Astrocyte (in vitro differentiated cells and primary cell): Measurements from ENCODE around the gene SYNGR4. TPM values are rescaled to one million over a fixed set of nuclear protein-coding genes. Genes with fewer than 3 reads are reported as not detected.

Source experiments
- DNase-seq: peaks from one replicate; pipeline ENCODE4 v3.0.0-alpha.2; 2010; ENCODE audit warnings: low read depth
- FAIRE-seq: peaks from 2 replicates; lab custom pipeline; 2011; peaks lifted over from hg19 to GRCh38; lab: Jason Lieb, UNC
- H2AFZ ChIP-seq: 2 replicates; pipeline ENCODE4 v1.6.0; 2012; ENCODE audit warnings: low read depth, low read length, inconsistent platforms
- H3K27ac ChIP-seq: 2 replicates; pipeline ENCODE4 v1.5.1; 2011; ENCODE audit warnings: low read depth, low read length, inconsistent platforms
- H3K27me3 ChIP-seq: 2 replicates; pipeline ENCODE4 v1.6.0; 2011; ENCODE audit warnings: low read length, inconsistent platforms; ENCODE audit not compliant: insufficient read depth
- H3K36me3 ChIP-seq: 2 replicates; pipeline ENCODE4 v1.5.1; 2011; ENCODE audit warnings: low read length, inconsistent platforms; ENCODE audit not compliant: insufficient read depth
- H3K4me1 ChIP-seq: 2 replicates; pipeline ENCODE4 v1.5.1; 2011; ENCODE audit warnings: low read length, inconsistent platforms; ENCODE audit not compliant: insufficient read depth
- H3K4me2 ChIP-seq: 2 replicates; pipeline ENCODE4 v1.6.0; 2012; ENCODE audit warnings: low read length, inconsistent platforms
- H3K4me3 ChIP-seq: 2 replicates; pipeline ENCODE4 v1.5.1; 2011; ENCODE audit warnings: low read depth, mild to moderate bottlenecking, low read length, inconsistent platforms; ENCODE audit not compliant: insufficient read depth
- H3K79me2 ChIP-seq: 2 replicates; pipeline ENCODE4 v1.6.0; 2012; ENCODE audit warnings: mild to moderate bottlenecking, low read length, inconsistent platforms; ENCODE audit not compliant: insufficient read depth
- H3K9ac ChIP-seq: 2 replicates; pipeline ENCODE4 v1.6.0; 2012; ENCODE audit warnings: mild to moderate bottlenecking, low read length, inconsistent platforms
- H3K9me3 ChIP-seq: 2 replicates; pipeline ENCODE4 v1.5.1; 2012; ENCODE audit warnings: low read depth, mild to moderate bottlenecking, low read length, inconsistent platforms; ENCODE audit not compliant: insufficient read depth
- H4K20me1 ChIP-seq: 2 replicates; pipeline ENCODE4 v1.6.0; 2012; ENCODE audit warnings: low read length, inconsistent platforms; ENCODE audit not compliant: insufficient read depth
- H3K27ac Mint-ChIP-seq: one replicate; pipeline ENCODE4 v1.8.0; 2021; ENCODE audit warnings: mild to moderate bottlenecking, mixed read lengths; ENCODE audit not compliant: unreplicated experiment
- H3K27me3 Mint-ChIP-seq: one replicate; pipeline ENCODE4 v1.8.0; 2021; ENCODE audit warnings: low read depth, mixed read lengths; ENCODE audit not compliant: unreplicated experiment
- H3K36me3 Mint-ChIP-seq: one replicate; pipeline ENCODE4 v1.8.0; 2021; ENCODE audit warnings: low read depth, mixed read lengths; ENCODE audit not compliant: unreplicated experiment
- H3K4me1 Mint-ChIP-seq: one replicate; pipeline ENCODE4 v1.8.0; 2021; ENCODE audit warnings: low read depth, mixed read lengths; ENCODE audit not compliant: unreplicated experiment
- H3K4me3 Mint-ChIP-seq: one replicate; pipeline ENCODE4 v1.8.0; 2021; ENCODE audit warnings: mild to moderate bottlenecking, moderate library complexity, mixed read lengths; ENCODE audit not compliant: unreplicated experiment
- H3K9me3 Mint-ChIP-seq: one replicate; pipeline ENCODE4 v1.8.0; 2021; ENCODE audit warnings: mild to moderate bottlenecking, mixed read lengths; ENCODE audit not compliant: unreplicated experiment
- EZH2 ChIP-seq: IDR thresholded peaks from 2 replicates; pipeline ENCODE4 v1.6.1; 2012; ENCODE audit warnings: mild to moderate bottlenecking, low read length, inconsistent platforms; ENCODE audit not compliant: insufficient read depth
- total RNA-seq: library from RNA; stranded (reverse); gene quantifications from 2 replicates; pipeline ENCODE4 v1.2.1, GENCODE V29; 2021
- TF ChIP-seq, protein P1 (sequence below): IDR thresholded peaks from 2 replicates; pipeline ENCODE4 v1.5.1; 2011; ENCODE audit warnings: low read depth, mild to moderate bottlenecking, inconsistent platforms, low read length, moderate library complexity; ENCODE audit not compliant: insufficient read depth

Gene SYNGR4
- total RNA-seq, 1 donor from 2014 or later = not detected

DNA sequence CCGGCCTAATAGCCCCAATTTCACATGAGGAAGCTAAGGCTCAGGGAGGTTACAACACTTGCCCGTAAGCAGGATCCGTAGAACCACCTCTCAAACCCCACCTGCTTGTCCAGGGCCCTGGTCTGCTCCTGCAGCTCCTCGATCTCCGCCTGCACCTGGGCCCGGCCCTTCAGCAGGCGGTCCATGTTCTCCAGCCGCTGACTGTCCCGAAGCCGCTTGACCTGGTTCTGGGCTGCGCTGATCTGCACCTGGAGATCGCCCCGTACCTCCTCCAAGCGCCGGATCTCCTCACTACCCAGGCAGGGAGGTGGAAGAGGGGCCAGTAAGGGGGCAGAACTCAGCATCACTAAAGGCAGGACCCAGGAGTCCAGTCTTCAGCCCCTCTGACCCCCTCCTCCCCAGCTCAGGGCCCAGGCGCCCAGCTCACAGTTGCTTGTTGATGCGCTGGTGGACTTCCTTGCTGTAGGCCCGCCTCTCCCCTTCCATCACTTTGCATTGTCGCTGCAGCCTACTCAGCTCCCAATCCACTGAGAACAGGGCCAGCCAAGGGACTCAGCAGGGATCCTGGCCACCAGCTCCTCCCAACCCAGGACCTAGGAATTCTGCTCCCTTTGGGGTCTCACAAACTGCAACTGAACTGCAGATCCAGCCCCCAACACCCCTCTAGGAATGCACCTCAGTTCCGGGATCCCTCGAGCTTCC lies 45.7 kb upstream of the SYNGR4 start:
- Histone ChIP-seq H3K4me2 (no peak overlapping the region), H3K36me3 (no peaks in the 10 kb centered on the region), H4K20me1 (no peaks in the 10 kb centered on the region), H3K27ac (no peak overlapping the region), H3K27me3 (no peaks in the 10 kb centered on the region), H3K79me2 (no peaks in the 10 kb centered on the region), H3K4me3 (no peak overlapping the region), H2AFZ (no peak overlapping the region), H3K9me3 (no peaks in the 10 kb centered on the region), H3K9ac (no peak overlapping the region), H3K4me1 (peaks cover 17% of the 10 kb centered on the region)
- H3K9me3 Mint-ChIP-seq = no peaks in the 10 kb centered on the region
- H3K36me3 Mint-ChIP-seq = no peaks in the 10 kb centered on the region
- H3K4me3 Mint-ChIP-seq = no peak overlapping the region
- no peak for TF ChIP-seq EZH2
- TF ChIP-seq, protein P1, sequence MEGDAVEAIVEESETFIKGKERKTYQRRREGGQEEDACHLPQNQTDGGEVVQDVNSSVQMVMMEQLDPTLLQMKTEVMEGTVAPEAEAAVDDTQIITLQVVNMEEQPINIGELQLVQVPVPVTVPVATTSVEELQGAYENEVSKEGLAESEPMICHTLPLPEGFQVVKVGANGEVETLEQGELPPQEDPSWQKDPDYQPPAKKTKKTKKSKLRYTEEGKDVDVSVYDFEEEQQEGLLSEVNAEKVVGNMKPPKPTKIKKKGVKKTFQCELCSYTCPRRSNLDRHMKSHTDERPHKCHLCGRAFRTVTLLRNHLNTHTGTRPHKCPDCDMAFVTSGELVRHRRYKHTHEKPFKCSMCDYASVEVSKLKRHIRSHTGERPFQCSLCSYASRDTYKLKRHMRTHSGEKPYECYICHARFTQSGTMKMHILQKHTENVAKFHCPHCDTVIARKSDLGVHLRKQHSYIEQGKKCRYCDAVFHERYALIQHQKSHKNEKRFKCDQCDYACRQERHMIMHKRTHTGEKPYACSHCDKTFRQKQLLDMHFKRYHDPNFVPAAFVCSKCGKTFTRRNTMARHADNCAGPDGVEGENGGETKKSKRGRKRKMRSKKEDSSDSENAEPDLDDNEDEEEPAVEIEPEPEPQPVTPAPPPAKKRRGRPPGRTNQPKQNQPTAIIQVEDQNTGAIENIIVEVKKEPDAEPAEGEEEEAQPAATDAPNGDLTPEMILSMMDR = no peak
- FAIRE-seq (no peak), DNase-seq (no peak)
- H3K27me3 Mint-ChIP-seq = peaks cover 3% of the 10 kb centered on the region
- H3K4me1 Mint-ChIP-seq = peaks cover 17% of the 10 kb centered on the region
- H3K27ac Mint-ChIP-seq = no peak overlapping the region

DNA sequence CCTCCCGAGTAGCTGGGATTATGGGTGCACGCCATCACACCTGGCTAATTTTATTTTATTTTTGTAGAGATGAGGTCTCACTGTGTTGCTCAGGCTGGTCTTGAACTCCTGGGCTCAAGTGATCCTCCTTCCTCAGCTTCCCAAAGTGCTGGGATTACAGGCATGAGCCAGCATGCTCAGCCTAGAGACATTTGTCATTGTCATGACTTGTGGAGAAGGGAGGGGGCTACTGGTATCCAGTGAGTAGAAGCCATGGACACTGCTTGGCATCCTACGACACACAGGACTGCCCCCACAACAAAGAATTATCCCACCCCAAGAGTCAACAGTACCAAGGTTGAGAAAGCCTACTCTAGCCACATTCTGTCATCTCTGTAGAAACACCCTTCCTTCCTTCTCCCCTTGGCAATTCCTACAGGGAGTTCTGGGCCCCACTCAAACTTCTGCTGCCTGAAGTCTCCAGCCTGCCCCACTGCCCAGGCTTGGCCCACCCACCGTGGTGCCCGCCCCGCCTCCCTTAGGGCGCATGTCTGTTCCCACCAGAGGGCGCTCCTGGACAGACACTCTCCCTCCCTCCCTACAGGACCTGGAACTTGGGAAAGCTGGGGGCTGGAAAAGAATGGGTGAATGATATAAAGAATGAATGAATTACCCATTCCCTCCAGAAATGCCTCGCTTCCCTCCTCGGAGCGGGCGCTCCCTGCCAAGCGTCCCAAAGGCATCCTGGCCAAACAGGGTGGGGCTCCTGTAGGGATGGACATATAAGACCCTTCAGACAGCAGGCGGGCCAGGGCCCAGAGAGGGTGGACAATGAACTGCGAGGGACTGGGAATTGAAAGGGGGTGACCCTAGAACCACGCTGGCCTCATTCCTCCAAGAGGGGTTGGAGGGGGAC lies 44.3 kb upstream of the SYNGR4 start:
- DNase-seq (peak; percentile 46), FAIRE-seq (no peak)
- H3K27me3 Mint-ChIP-seq = peaks cover 3% of the 10 kb centered on the region
- H3K4me1 ChIP-seq = peaks cover 20% of the 10 kb centered on the region
- H3K9me3 ChIP-seq = no peaks in the 10 kb centered on the region
- H3K4me1 Mint-ChIP-seq = peaks cover 20% of the 10 kb centered on the region
- no peaks in the 10 kb centered on the region for H4K20me1 ChIP-seq
- H2AFZ ChIP-seq = peak overlapping the region; percentile 16
- H3K36me3 ChIP-seq = no peaks in the 10 kb centered on the region
- no peak overlapping the region for H3K4me3 ChIP-seq
- H3K9ac ChIP-seq = no peak overlapping the region
- no peaks in the 10 kb centered on the region for H3K9me3 Mint-ChIP-seq
- H3K27ac ChIP-seq = no peak overlapping the region
- TF ChIP-seq, protein P1 = peak; percentile 53
- TF ChIP-seq EZH2 = no peak
- no peak overlapping the region for H3K4me2 ChIP-seq
- no peaks in the 10 kb centered on the region for H3K36me3 Mint-ChIP-seq
- H3K79me2 ChIP-seq = no peaks in the 10 kb centered on the region
- H3K27ac Mint-ChIP-seq = no peak overlapping the region
- no peaks in the 10 kb centered on the region for H3K27me3 ChIP-seq
- peak overlapping the region; percentile 89 for H3K4me3 Mint-ChIP-seq

DNA sequence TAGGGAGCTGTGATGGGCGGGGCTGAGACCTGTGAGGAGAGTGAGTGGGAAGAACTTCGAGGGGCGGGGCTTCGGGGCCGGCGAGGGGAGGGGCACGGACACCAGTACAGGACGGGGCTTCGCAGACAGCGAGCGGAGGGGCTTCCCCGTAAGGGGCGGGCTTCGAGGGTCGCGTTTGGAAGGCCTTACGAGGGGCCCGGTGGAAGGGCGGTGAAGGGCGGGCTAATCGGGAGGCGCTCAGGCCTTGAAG lies 42.9 kb upstream of the SYNGR4 start:
- Histone ChIP-seq H2AFZ (peak overlapping the region; percentile 94), H3K9me3 (no peaks in the 10 kb centered on the region), H3K9ac (peak overlapping the region; percentile 87), H3K4me2 (peak overlapping the region; percentile 91), H3K79me2 (peaks cover 8% of the 10 kb centered on the region), H4K20me1 (peaks cover 3% of the 10 kb centered on the region), H3K4me3 (peak overlapping the region; percentile 57), H3K4me1 (peaks cover 26% of the 10 kb centered on the region), H3K27me3 (no peaks in the 10 kb centered on the region), H3K36me3 (no peaks in the 10 kb centered on the region), H3K27ac (peak overlapping the region; percentile 93)
- Mint-ChIP-seq H3K27me3 (peaks cover 3% of the 10 kb centered on the region), H3K4me1 (peaks cover 23% of the 10 kb centered on the region), H3K9me3 (no peaks in the 10 kb centered on the region), H3K27ac (peak overlapping the region; percentile 98), H3K4me3 (peak overlapping the region; percentile 89), H3K36me3 (no peaks in the 10 kb centered on the region)
- DNase-seq (peak; percentile 81), FAIRE-seq (no peak)
- TF ChIP-seq EZH2 = no peak
- TF ChIP-seq, protein P1 = no peak
